Heart right ventricle (tissue), 16 donors: ENCODE data around the gene NENF. TPM values are rescaled to one million over a fixed set of nuclear protein-coding genes. Genes with fewer than 3 reads are reported as not detected.
"Not testable (repeated sequence)": the region's sequence is repeated elsewhere in the genome, so short reads cannot be mapped to it uniquely, and the experiment has no call there.

Experiments used
- ATAC-seq, 8 donors: fragments of 200-7000 bp; cut with Tn5 transposase; one replicate each; pipeline ENCODE4 v1.9.1; 2020; ENCODE audit warnings: mild to moderate bottlenecking in 8 of 8, moderate library complexity in 8 of 8, moderate number of reproducible peaks in 1 of 8
- DNase-seq, 2 donors: peaks; one replicate each; pipeline ENCODE4 v3.0.0-alpha.2; 2020
- H3K27ac ChIP-seq, 10 donors: fragments of 200-600 bp; sonication (generic) in 2 of 10; one replicate each; pipeline versions ENCODE4 v1.5.0 to v1.8.0; 2020 to 2022; ENCODE audit warnings: mild to moderate bottlenecking in 3 of 10
- H3K27me3 ChIP-seq, 7 donors: fragments of 200-600 bp; one replicate each; pipeline ENCODE4 v1.8.0; 2021 to 2022; ENCODE audit warnings: mild to moderate bottlenecking in 2 of 7
- H3K36me3 ChIP-seq, 9 donors: fragments of 200-600 bp; sonication (generic) in 1 of 9; one replicate each; pipeline versions ENCODE4 v1.5.0 to v1.8.0; 2020 to 2022; ENCODE audit warnings: mild to moderate bottlenecking in 2 of 9
- H3K4me1 ChIP-seq, 9 donors: fragments of 200-600 bp; sonication (generic) in 1 of 9; one replicate each; pipeline versions ENCODE4 v1.5.0 to v1.8.0; 2020 to 2022; ENCODE audit warnings: mild to moderate bottlenecking in 4 of 9
- H3K4me3 ChIP-seq, 10 donors: fragments of 200-600 bp; sonication (generic) in 2 of 10; one replicate each; pipeline versions ENCODE4 v1.5.0 to v1.8.0; 2020 to 2022; ENCODE audit warnings: mild to moderate bottlenecking in 7 of 10, moderate library complexity in 2 of 10
- H3K9me3 ChIP-seq, 11 donors: fragments of 200-600 bp in 10 of 11; sonication (generic) in 2 of 11; one replicate each; pipeline versions ENCODE4 v1.5.0 to v1.8.0; 2013 to 2022; ENCODE audit warnings: mild to moderate bottlenecking in 2 of 11, control low read depth in 1 of 11, moderate library complexity in 1 of 11
- CTCF ChIP-seq, 9 donors: fragments of 200-600 bp; sonication (generic) in 2 of 9; IDR thresholded peaks; one replicate each; pipeline versions ENCODE4 v1.5.0 to v1.8.0; 2021 to 2022; ENCODE audit warnings: antibody characterized with exemption in 9 of 9, mild to moderate bottlenecking in 5 of 9, moderate library complexity in 1 of 9
- WGBS, 2 donors: extraction: QIAGEN DNeasy Blood & Tissue Kit; methylation state at CpG; one replicate each; pipeline ENCODE4 v1.1.7; 2013; ENCODE audit warnings: inconsistent platforms in 1 of 2; 5-methylcytosine and 5-hydroxymethylcytosine counted together
- intact Hi-C, 10 donors: fragments of 100-400 bp; cut with DNase I; formaldehyde crosslinking; loops; one replicate each; pipeline versions ENCODE4 v1.11.1 to v1.14.2; 2022
- polyA plus RNA-seq, 2 donors: library from polyadenylated mRNA; stranded (reverse); fragments of 200-250 nt; gene quantifications; one replicate each; pipeline ENCODE4 v1.2.3, GENCODE V29; 2013
- total RNA-seq, 10 donors: library from RNA; stranded (reverse); fragmentation: NEBNext Ultra II Directional in 3 of 10; extraction: Animal tissue kit (Norgen Biotek cat#: 25700) in 3 of 10; gene quantifications; one replicate each; pipeline versions ENCODE4 v1.2.1 to v1.2.4, GENCODE V29; 2021 to 2023
- donor health status: Arrhythmogenic right ventricular cardiomyopathy.
- donor health status: ischemic (EF 13 %, LVEDD 7.1; RV severe dilation, severe dysfunction).
- donor health status: healthy with polysubstance abuse.
- donor health status: DM: no; HTN: yes; CAD: no.
- donor health status: DM: no; HTN: no; CAD: no.
- donor health status: ischemic (EF 25% LVEDD 6.9; RV normal size, moderate dysfunction).
- donor health status: ischemic (EF 25% LVEDD 5.7; RV mildly dilated, moderate dysfunction).
- donor health status: healthy.
- donor health status: DM: yes; HTN: yes; CAD: no.
- donor health status: Ischemic cardiomyopathy.
- donor health status: ischemic (EF 35%, LVEDD 5.7; RV mildly dilated, moderate dysfunction).
- donor health status: nonischemic (EF 11% LVEDD 7.7; RV severe dilation, severe dysfunction).
- donor health status: DM: yes; HTN: yes; CAD: no.
- donor health status: PGD.
- donor health status: ischemic (EF 29% LVEDD 5.4; RV normal size, mild dysfunction).
- donor health status: nonischemic (EF 23%, LVEDD 6.1; RV moderate dilation, normal function).

NENF gene
- total and polyA plus RNA-seq, 12 donors, result 91.8 to 241 (median 115) TPM

DNA sequence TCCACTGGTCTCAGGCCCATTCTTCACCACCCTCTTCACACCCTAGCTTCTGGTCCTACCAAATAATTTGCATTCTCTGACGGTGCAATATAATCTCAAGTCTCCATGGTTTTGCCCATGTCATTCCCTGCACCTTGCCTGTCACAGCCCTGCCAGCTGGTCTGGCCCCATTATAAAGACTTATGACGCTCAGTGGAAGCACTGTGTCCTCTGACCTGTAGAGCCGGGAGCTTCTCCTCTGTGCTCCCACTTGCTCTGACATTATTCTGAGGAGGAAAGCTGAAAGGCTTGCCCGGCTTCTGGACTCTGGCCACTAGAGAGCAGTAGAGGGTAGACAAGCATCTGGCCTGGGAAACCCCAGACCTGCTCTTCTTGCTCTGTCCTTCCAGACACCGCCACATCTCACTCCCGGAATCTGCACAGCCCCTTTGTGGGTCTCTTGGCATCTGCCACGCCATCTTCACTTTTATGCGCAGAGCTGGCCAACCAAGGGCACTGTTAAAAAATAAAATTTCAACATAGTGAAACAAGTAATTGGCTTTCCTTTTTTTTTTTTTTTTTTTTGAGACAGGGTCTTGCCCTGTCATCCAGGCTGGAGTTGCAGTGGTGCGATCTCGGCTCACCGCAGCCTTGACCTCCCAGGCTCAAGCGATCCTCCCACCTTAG, 44.4 kb downstream of the NENF start:
- Histone ChIP-seq H3K4me3 (no peak overlapping the region), H3K27ac (no peak overlapping the region), H3K4me1 (peaks cover 0 to 7% (median 0%) of the 10 kb centered on the region in 9 donors), H3K36me3 (no peaks in the 10 kb centered on the region), H3K9me3 (no peaks in the 10 kb centered on the region), H3K27me3 (peaks cover 0 to 9% (median 0%) of the 10 kb centered on the region in 7 donors)
- 33 to 34% methylated on average over 12 of the region's 12 CpGs for WGBS, 2 donors
- DNase-seq, result peak; percentile 70 to 86
- intact Hi-C loops, result loop anchor here in 9 of 10 donors (1.0 to 10.0 kb wide), 13 partner anchors 78 to 518 kb away; partner anchors contain the start of gene ATF3 (in 5 of the 9)
- TF ChIP-seq CTCF (IDR thresholded peaks at IDR 0.05), result peak; percentile 80 to 97 (median 92)
- peak; percentile 91 to 96 (median 94) for ATAC-seq

GRCh38 chr1:212477680-212478466, 45.2 kb downstream of the NENF start:
- ATAC-seq, result no peak
- no peak for DNase-seq
- Histone ChIP-seq H3K27ac (no peak overlapping the region), H3K4me3 (no peak overlapping the region), H3K36me3 (no peaks in the 10 kb centered on the region), H3K9me3 (no peaks in the 10 kb centered on the region), H3K4me1 (peaks cover 0 to 7% (median 0%) of the 10 kb centered on the region in 9 donors), H3K27me3 (peaks cover 0 to 9% (median 0%) of the 10 kb centered on the region in 7 donors)
- no peak for TF ChIP-seq CTCF (IDR thresholded peaks at IDR 0.05)
- intact Hi-C loops, result loop anchor here in 9 of 10 donors (1.0 to 10.0 kb wide), 13 partner anchors 77 to 517 kb away; partner anchors contain the start of gene ATF3 (in 5 of the 9)
- WGBS, 2 donors, result 75 to 77% methylated on average over 8 of the region's 8 CpGs

DNA sequence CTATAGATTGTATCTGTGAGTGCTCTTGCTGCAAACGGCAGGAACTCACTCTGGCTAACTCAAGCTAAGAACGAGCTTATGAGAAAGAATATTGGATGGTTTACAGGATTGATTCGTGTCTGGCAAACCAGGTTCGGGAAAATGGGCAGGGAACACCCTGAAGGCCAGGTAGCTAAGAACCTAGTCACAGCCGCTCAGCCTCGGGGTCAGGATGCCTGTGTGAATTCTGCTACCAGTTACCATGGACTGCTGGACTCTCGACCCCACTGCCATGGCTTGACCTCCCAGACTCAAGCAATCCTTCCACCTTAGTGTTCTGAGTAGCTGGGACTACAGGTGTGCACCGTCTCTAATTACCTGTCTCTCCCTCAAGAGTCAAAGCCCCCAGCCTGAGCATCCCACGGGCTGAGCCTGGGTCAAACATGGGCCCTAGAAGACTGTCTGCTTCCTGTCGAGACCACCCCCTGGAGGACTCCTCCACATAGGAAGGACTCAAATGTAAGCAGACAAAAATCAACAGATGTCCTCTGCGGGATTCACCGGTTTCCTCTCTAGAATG, 45.8 kb downstream of the NENF start:
- 76 to 83% methylated on average over 12 of the region's 12 CpGs for WGBS, 2 donors
- no peak overlapping the region for H3K27ac ChIP-seq
- ATAC-seq, result no peak
- no peaks in the 10 kb centered on the region for H3K36me3 ChIP-seq
- H3K9me3 ChIP-seq, result no peaks in the 10 kb centered on the region
- H3K4me3 ChIP-seq, result no peak overlapping the region
- H3K27me3 ChIP-seq, result peaks cover 0 to 9% (median 0%) of the 10 kb centered on the region in 7 donors
- TF ChIP-seq CTCF (IDR thresholded peaks at IDR 0.05), result no peak
- intact Hi-C loops, result loop anchor here in 9 of 10 donors (5.0 to 10.0 kb wide), 10 partner anchors 76 to 516 kb away; partner anchors contain the start of gene ATF3 (in 4 of the 9)
- peaks cover 0 to 7% (median 0%) of the 10 kb centered on the region in 9 donors for H3K4me1 ChIP-seq
- no peak for DNase-seq

DNA sequence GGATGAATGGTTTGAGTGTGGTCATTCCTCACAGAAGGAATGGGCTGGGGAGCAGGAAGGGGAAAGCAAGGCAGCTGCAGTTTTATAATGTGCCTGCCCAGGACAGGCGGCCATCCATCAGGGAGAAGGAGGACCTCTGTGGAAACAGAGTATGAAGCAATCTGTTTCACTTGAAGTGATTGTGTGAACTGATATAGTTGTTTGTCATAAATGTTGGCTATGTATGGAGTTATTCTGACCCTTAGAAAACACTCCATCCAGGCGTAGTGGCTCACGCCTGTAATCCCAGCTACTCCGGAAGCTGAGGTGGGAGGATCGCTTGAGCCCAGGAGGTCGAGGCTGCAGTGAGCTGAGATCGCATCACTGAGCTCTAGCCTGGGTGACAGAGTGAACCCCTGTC, 46.5 kb downstream of the NENF start:
- ATAC-seq, result no peak
- peaks cover 0 to 9% (median 0%) of the 10 kb centered on the region in 7 donors for H3K27me3 ChIP-seq
- 67 to 72% methylated on average over 7 of the region's 7 CpGs for WGBS, 2 donors
- H3K4me1 ChIP-seq, result peaks cover 0 to 7% (median 0%) of the 10 kb centered on the region in 9 donors
- H3K9me3 ChIP-seq, result no peaks in the 10 kb centered on the region
- no peak overlapping the region for H3K4me3 ChIP-seq
- no peak overlapping the region for H3K27ac ChIP-seq
- intact Hi-C loops, result loop anchor here in 9 of 10 donors (5.0 to 10.0 kb wide), 10 partner anchors 76 to 516 kb away; partner anchors contain the start of gene ATF3 (in 4 of the 9)
- DNase-seq, result no peak
- TF ChIP-seq CTCF (IDR thresholded peaks at IDR 0.05), result no peak
- H3K36me3 ChIP-seq, result no peaks in the 10 kb centered on the region

- ATAC-seq, H3K27me3 ChIP-seq, H3K27ac ChIP-seq, H3K4me3 ChIP-seq, H3K36me3 ChIP-seq, DNase-seq, H3K9me3 ChIP-seq: not testable (repeated sequence)
- intact Hi-C loops, result loop anchor here in 4 of 10 donors (5.0 to 10.0 kb wide), 4 partner anchors 74 to 144 kb away; a partner anchor contains a TSS
- H3K4me1 ChIP-seq, result peaks cover 0 to 16% (median 0%) of the 10 kb centered on the region in 9 donors
- WGBS, 2 donors, result 89 to 90% methylated on average over 11 of the region's 11 CpGs
These were observed 48.2 kb downstream of the NENF start for GRCh38 chr1:212480711-212481437.
